MV-4-11 (cell line): Measurements from ENCODE around the gene F10.
"Not testable (repeated sequence)": the region's sequence is repeated elsewhere in the genome, so short reads cannot be mapped to it uniquely, and the experiment has no call there.

Experiments
- DNase-seq: peaks from one replicate; lab custom pipeline; 2025; lab: John Stamatoyannopoulos, UW

F10 gene

GRCh38 chr13:113102727-113103126, 19.9 kb upstream of the F10 start:
- no peak for DNase-seq

DNA sequence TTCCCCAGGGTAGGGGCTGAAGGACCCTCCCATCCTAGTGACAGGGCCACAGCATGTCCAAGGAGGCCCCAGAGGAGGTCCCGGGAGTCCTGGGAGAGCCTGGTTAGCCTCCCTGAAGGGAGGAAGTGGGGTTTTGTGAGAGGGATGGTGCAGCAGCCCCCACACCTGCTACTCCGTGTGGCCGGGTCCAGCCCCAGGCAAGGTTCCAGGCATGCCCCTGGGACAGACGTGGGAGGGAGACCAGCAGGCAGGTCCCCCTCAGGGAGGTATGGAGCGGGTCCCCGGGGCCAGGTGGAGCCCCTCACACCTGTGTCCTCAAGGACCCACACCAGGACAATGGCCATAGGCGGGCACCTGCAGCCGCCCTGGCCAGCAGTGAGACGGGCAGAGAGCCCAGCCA, 19.0 kb upstream of the F10 start:
- DNase-seq: no peak

DNA sequence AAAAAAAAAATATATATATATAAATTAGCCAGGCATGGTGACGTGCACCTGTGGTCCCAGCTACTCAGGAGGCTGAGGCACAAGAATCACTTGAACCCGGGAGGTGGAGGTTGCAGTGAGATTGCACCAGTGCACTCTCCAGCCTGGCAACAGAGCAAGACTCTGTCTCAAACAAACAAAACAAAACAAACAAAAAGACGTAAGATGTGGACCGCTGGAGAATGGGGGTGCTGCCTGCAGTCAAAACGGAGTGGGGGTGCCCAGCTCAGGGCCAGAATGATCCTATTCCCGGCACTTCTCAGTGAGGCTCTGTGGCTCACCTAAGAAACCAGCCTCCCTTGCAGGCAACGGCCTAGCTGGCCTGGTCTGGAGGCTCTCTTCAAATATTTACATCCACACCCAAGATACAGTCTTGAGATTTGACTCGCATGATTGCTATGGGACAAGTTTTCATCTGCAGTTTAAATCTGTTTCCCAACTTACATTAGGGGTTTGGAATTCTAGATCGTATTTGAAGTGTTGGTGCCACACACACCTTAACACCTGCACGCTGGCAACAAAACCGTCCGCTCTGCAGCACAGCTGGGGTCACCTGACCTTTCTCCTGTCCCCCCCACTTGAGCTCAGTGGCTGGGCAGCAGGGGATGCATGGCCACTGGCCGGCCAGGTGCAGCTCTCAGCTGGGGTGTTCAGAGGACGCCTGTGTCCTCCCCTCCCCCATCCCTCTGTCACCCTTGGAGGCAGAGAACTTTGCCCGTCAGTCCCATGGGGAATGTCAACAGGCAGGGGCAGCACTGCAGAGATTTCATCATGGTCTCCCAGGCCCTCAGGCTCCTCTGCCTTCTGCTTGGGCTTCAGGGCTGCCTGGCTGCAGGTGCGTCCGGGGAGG, 17.3 kb upstream of the F10 start, which contains the start of gene F7:
TSS of gene F7 (plus strand) at position 760 of the 889 bp plus-strand sequence. CDS start at position 811, 51 bp downstream.
- no peak for DNase-seq

GRCh38 chr13:113105921-113106452, 16.6 kb upstream of the F10 start:
- DNase-seq: no peak

DNA sequence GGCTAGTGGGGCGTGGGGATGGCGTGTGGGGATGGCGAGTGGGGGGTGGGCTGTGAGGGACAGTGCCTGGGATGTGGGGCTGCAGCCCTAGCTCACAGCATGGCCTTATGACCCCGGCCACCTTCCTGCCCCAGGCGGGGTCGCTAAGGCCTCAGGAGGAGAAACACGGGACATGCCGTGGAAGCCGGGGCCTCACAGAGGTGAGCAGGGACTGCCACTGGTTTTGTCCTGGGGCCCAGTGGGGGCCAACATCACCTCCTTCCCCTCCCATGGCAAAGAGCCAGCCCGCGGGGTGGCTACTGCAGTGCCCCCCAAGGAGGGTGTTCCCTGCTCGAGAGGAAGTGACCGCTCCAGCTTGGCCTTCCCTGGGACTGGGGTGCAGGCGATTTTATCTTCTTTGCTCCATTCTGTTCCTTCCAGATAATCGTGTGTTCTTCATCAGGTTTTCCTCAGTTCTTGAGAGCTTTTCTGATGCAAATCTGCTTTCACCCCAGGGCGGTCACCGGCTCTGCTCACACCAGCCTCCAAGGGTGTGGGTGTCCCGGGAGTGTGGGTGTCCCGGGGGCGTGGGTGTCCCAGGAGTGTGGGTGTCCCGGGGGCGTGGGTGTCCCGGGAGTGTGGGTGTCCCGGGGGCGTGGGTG, 15.8 kb upstream of the F10 start:
- no peak for DNase-seq

- not testable (repeated sequence) for DNase-seq
Measured at GRCh38 chr13:113108521-113108920, 14.1 kb upstream of the F10 start.

GRCh38 chr13:113109151-113110047, 13.2 kb upstream of the F10 start:
- DNase-seq: no peak

- no peak for DNase-seq
Measured at GRCh38 chr13:113110048-113110851, 12.3 kb upstream of the F10 start.

DNA sequence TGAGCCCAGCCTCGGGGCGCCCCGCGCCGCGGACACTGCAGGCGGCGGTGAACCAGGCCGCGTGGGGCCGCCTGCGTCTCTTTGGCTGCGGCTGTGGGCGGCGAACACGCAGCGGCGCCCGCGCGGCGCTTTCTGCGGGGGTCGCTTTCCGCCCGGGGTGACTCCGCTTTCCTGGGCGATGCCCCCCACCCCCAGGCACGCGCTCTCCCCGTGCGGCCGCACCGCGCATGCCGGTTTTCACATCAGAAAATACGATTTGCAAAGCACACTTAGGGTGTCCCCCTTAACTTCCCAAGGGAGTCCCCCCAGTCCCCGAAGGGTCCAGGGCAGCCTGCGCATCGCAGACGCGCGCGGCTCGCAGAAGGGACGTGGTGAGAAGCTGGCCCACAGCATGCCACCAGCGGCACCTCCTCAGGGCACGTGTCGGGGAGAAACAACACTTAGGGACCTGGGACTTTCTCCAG, 11.7 kb upstream of the F10 start:
- no peak for DNase-seq

DNA sequence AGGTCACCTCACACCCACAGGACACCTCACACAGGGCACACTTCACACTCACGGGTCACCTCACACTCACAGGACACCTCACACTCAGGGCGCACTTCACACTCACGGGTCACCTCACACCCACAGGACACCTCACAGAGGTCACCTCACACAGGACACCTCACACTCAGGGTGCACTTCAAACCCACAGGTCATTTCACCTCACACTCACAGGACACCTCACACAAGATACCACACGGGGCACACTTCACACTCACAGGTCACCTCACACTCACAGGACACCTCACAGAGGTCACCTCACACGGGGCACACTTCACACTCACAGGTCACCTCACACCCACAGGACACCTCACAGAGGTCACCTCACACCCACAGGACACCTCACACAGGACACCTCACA, 10.8 kb upstream of the F10 start:
- DNase-seq: not testable (repeated sequence)

DNA sequence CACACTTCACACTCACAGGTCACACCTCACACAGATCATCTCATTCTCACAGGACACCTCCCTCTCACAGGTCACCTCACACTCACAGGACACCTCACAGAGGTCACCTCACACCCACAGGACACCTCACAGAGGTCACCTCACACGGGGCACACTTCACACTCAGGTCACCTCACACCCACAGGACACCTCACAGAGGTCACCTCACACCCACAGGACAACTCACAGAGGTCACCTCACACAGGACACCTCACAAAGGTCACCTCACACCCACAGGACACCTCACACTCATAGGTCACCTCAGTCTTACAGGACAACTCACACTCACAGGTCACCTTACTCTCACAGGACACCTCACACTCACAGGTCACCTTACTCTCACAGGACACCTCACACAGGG, 10.1 kb upstream of the F10 start:
- DNase-seq: not testable (repeated sequence)

DNA sequence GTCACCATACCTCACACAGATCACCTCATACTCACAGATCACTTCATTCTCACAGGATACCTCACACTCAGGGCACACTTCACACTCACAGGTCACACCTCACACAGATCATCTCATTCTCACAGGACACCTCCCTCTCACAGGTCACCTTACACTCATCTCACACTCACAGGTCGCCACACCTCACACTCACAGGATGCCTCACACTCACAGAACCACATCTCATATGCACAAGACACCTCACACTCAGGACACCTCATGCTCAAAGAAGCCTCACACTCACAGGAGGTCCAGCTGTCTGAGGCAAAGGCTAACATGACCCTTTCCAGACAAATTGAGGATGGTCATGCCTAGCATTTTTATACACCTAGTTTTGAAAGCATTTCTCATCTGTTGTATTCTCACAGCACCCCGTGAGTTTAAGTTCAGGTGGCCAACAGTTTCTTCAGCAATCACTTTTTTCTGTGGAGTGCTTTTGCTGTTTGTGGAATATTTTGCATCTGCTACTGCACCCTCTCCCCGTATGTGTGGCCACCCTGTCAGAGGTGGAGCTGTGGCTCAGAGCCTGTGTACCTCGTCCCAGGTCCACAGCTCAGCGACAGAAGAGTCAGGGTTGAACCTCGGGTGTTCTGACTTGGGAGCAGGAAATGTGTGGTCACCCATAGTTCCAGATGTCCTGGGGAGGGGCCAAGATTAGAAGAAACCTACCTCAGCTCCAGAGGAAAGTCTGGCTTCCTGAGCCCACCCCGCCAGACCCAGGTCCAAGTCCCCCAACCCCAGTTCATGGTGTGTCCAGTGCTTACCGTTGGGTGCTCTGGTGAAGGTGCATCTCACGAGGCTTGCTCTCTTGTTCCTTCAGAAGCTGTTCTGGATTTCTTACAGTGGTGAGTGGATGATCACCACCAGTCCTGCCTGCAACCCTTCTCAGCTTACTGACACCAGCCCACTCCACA, 9.4 kb upstream of the F10 start:
- DNase-seq: no peak

DNA sequence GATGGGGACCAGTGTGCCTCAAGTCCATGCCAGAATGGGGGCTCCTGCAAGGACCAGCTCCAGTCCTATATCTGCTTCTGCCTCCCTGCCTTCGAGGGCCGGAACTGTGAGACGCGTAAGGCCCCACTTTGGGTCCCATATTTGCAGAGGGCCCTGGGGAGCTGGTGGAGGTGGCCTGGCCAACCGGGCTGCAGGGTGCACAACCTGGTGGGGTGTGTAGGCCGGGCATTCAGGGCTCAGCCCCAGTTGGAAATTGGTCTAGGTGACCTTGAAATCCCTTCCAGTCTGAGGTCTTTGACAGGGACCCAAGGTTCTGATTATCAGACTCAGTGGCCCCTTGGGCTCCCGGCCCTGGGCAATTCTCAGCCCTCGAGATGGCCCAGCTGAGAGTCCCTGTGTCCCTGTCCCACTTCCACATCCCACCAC, 8.7 kb upstream of the F10 start:
- no peak for DNase-seq

- no peak for DNase-seq
Measured at GRCh38 chr13:113114511-113115362, 7.9 kb upstream of the F10 start.

DNA sequence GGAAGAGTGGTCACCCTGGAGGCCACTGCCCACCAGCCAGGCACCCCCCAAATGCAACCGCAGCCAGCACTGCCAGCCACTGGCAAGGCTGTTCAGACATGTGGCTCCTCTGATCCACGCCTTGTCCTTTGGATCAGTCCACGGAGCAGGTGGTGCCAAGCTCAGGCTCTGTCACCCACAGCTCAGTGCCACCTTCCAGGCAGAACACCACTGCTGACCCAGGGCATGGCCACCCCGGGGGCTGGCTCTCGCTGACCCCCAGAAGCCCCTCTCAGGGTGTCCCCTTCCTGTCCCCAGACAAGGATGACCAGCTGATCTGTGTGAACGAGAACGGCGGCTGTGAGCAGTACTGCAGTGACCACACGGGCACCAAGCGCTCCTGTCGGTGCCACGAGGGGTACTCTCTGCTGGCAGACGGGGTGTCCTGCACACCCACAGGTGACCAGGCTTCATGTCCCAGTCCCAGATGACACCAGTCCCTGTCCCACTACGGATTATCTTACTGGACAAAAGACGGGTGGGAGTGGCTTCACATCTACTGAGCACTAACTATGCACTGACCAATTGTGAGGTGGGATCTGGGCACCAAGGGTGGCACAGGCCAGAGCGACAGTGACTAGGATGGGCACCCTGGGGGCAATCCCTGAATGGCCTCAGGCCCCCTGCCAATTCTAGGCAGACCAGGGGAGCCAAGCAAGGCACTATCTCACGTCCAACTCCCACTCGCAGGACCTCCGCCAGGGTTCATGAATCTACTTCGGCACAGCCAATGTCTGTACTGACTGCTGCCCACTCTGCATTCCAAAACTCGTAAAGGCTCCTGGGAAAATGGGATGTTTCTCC, 7.0 kb upstream of the F10 start:
- DNase-seq: no peak

- DNase-seq: no peak
Measured at GRCh38 chr13:113116206-113116800, 6.3 kb upstream of the F10 start.

DNA sequence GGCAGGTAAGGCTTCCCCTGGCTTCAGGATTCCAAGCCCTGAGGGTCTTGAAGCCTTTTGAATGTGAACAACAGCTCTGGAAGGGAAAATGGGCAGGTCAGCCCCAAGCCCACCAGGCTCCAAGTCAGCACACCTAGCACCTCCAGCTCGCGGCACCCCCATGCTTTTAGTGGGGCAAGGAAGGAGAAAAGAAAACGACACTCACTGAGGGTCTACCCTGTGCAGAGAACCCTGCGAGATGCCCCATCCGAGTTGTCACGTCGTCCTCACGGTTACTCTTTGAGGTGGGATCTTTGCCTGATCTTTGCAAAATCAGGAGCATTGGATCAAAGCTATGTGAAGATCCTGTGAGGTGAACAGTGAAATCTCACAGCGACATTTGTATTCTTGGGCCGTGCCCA, 5.7 kb upstream of the F10 start:
- no peak for DNase-seq
